Thoracic aorta (tissue), 2 donors: ENCODE measurements around the gene RGS1. TPM values are rescaled to one million over a fixed set of nuclear protein-coding genes. Genes with fewer than 3 reads are reported as not detected.

Experiments
- ATAC-seq: fragments of 150-250 bp; one replicate; pipeline ENCODE4 v1.8.0; 2017; ENCODE audit warnings: low read depth; ENCODE audit not compliant: insufficient number of reproducible peaks, low FRiP score
- DNase-seq: peaks from one replicate; pipeline ENCODE4 v3.0.0-alpha.2; 2020; ENCODE audit warnings: low spot score
- H3K27ac ChIP-seq, 2 donors: fragments of 200-600 bp; sonication (generic); 1 replicate in 1 of 2; 2 replicates in 1 of 2; pipeline ENCODE4 v1.5.1; 2016; ENCODE audit warnings: mild to moderate bottlenecking in 2 of 2, moderate library complexity in 2 of 2
- H3K27me3 ChIP-seq: fragments of 200-600 bp; sonication (generic); replicated peaks from 2 replicates; pipeline ENCODE4 v1.6.0; 2016; ENCODE audit warnings: mild to moderate bottlenecking; ENCODE audit not compliant: insufficient read depth
- H3K36me3 ChIP-seq: fragments of 200-600 bp; sonication (generic); one replicate; pipeline ENCODE4 v1.5.1; 2016
- H3K4me1 ChIP-seq, 2 donors: fragments of 200-600 bp; sonication (generic); 1 replicate in 1 of 2; 2 replicates in 1 of 2; pipeline versions ENCODE4 v1.5.1 to v1.6.0; 2016; ENCODE audit warnings: low read depth in 2 of 2, mild to moderate bottlenecking in 1 of 2; ENCODE audit not compliant: control insufficient read depth in 1 of 2
- H3K4me3 ChIP-seq: fragments of 200-600 bp; sonication (generic); 2 replicates; pipeline ENCODE4 v1.5.1; 2016; ENCODE audit warnings: mild to moderate bottlenecking
- H3K9me3 ChIP-seq: fragments of 200-600 bp; sonication (generic); 2 replicates; pipeline ENCODE4 v1.5.1; 2016
- total RNA-seq, 2 donors: library from RNA; depleted of rRNA; stranded (reverse); fragments of >200 nt; gene quantifications; one replicate each; pipeline versions ENCODE4 v1.1.0 to v1.2.3, GENCODE V29; 2016
- TF ChIP-seq, protein P1 (sequence below): fragments of 200-600 bp; sonication (generic); IDR thresholded peaks from one replicate; pipeline ENCODE4 v1.5.1; 2019; ENCODE audit warnings: antibody characterized with exemption

The RGS1 gene
- total RNA-seq, 2 donors from 2014 or later: 54.0 to 127 TPM

DNA sequence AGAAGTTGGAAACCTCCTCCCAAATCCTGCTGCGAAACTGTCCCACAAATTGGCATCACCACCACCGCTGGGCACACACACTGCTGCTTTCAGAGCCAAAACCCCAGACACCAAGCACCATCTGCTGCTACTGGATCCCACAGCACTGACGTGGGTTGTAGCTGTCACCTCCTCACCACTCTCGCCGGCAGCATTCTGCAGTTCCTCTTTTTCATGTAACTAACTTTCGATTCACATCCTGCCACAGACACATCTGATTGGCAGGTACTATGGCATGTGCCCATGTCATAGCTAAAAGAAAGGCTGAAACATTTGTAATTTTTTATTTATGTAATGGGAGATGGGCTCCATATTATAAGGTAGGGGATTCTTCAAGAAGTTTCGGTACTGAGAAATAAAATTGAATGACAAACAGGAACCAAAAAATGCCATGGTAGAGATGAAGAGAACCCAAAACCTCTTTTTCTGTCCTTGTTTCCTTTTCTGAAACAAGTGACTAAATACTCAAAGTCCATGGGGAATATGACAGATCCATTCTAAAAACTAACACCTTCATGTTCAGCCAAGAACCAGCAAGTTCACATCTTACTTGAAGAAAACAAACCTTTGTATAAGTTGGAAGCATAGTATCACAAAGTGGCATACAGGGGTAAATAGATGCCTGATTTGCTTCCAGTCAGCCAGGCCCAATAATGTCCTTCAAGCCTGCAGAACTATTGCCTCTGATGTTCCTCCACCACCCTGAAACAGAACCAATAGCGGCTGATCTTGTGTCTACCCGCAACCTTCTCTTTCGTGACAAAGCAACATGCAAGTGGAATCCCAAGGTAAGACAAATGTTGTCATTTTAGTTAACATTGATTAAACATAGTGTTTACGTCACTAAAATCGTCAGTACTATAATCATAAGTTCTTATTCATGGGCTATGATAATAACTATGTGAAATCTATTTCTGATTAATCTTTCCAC is 33.8 kb downstream of the RGS1 start:
- peaks cover 0 to 4% of the 10 kb centered on the region in 2 donors for H3K4me1 ChIP-seq
- H3K27me3 ChIP-seq: no peaks in the 10 kb centered on the region
- peak; percentile 7 for DNase-seq
- TF ChIP-seq, protein P1, sequence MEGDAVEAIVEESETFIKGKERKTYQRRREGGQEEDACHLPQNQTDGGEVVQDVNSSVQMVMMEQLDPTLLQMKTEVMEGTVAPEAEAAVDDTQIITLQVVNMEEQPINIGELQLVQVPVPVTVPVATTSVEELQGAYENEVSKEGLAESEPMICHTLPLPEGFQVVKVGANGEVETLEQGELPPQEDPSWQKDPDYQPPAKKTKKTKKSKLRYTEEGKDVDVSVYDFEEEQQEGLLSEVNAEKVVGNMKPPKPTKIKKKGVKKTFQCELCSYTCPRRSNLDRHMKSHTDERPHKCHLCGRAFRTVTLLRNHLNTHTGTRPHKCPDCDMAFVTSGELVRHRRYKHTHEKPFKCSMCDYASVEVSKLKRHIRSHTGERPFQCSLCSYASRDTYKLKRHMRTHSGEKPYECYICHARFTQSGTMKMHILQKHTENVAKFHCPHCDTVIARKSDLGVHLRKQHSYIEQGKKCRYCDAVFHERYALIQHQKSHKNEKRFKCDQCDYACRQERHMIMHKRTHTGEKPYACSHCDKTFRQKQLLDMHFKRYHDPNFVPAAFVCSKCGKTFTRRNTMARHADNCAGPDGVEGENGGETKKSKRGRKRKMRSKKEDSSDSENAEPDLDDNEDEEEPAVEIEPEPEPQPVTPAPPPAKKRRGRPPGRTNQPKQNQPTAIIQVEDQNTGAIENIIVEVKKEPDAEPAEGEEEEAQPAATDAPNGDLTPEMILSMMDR: no peak
- no peaks in the 10 kb centered on the region for H3K9me3 ChIP-seq
- no peak overlapping the region for H3K27ac ChIP-seq
- ATAC-seq: no peak
- no peaks in the 10 kb centered on the region for H3K36me3 ChIP-seq
- H3K4me3 ChIP-seq: no peak overlapping the region

DNA sequence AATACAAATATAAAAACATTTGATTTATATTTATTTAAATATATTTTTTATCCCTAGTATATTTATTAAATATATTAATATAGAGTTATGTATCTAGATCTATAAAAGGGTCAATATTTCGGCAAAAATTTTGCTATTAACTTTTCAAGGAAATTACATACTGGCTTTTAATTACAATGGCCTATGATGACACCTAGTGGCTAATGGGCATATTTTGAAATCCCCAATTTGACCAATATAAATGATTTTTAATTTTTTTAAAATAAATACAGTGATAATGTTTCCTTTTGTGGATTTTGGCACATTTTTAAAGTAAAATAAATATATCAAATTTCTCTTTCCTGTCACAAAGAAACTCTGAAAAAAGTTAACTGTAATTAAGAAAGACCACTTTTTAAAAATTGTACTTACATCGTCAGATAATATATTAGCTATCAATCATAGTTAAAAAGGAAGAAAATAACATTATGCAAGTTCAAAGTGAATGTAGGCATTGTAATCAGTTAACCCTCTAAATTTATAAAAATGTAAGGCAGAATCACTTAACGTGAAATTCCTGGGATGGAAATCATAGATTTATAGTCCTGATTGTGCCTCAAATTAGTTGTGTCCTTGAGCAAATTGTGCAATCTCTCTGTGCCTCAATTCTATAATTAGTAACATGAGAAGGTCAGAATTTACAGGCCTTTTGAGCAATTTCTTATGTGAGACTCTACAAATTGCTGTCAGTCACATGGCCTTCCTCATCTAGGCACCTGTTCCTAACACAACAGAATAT is 34.7 kb downstream of the RGS1 start:
- Histone ChIP-seq H3K27me3 (no peaks in the 10 kb centered on the region), H3K4me3 (no peak overlapping the region), H3K4me1 (no peaks in the 10 kb centered on the region), H3K27ac (no peak overlapping the region), H3K9me3 (no peaks in the 10 kb centered on the region), H3K36me3 (no peaks in the 10 kb centered on the region)
- TF ChIP-seq, protein P1: peak; percentile 69
- DNase-seq: no peak
- ATAC-seq: no peak

DNA sequence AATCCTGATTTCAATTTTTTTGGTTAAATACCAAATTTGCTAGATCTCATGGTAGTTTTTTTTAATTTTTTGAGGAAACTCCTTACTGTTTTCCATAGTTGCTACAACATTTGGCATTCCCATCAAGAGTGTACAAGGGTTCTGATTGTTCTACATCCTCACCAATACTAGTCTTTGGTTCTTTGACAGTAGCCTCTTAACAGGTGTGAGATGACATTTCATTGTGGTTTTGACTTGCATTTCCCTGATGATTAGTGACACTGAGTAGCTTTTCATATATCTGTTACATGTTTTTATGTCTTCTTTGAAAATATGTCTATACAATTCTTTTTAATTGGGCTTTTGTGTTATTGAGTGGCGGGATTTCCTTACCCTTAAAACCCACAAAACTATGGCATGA is 39.5 kb downstream of the RGS1 start:
- ATAC-seq: no peak

DNA sequence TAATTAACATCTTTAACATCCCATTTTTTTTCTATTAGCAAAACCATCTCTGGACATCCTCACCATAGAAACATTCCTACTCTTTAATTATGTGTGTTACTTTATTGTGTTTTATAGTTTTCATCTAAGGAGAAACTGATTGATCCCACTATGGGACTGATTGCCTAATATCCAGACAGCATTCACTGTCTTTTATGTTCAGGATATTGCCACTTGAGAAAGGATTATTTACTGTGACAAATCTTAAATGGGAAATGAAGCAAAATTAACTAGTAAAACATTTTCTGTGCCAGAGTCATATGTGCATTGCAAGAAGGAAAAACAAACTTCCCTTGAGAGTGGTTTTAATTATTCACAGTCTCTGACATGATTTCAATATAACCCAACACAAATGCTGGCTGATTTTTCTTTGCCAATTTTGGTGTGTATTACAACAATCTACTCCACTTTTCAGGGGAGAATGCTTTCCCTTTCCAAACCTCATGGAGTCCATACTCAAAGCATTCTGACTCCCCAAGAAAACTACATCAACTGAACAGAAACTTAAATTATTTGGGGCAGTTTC is 44.6 kb downstream of the RGS1 start:
- ATAC-seq (no peak), DNase-seq (no peak)
- TF ChIP-seq, protein P1: no peak
- no peaks in the 10 kb centered on the region for H3K9me3 ChIP-seq
- no peaks in the 10 kb centered on the region for H3K27me3 ChIP-seq
- H3K36me3 ChIP-seq: no peaks in the 10 kb centered on the region
- H3K4me3 ChIP-seq: no peak overlapping the region
- H3K27ac ChIP-seq: no peak overlapping the region
- no peaks in the 10 kb centered on the region for H3K4me1 ChIP-seq

More for the DNA sequence above, 39.5 kb downstream of the RGS1 start:
- Histone ChIP-seq H3K4me3 (no peak overlapping the region), H3K27ac (no peak overlapping the region), H3K9me3 (no peaks in the 10 kb centered on the region), H3K27me3 (no peaks in the 10 kb centered on the region), H3K4me1 (no peaks in the 10 kb centered on the region), H3K36me3 (no peaks in the 10 kb centered on the region)
- TF ChIP-seq, protein P1: no peak
- DNase-seq: no peak
